HepG2 (cell line): ENCODE results near the gene ICAM3. TPM values are rescaled to one million over a fixed set of nuclear protein-coding genes. Genes with fewer than 3 reads are reported as not detected.
A peak's percentile ranks its signal among the peaks of the same experiment; 100 is the strongest.

Experiments used
- ATAC-seq: fragments of 200-7000 bp; cut with Tn5 transposase; 3 replicates; pipeline ENCODE4 v1.9.1; 2020; ENCODE audit warnings: mild to moderate bottlenecking, moderate library complexity
- BruUV-seq: library from RNA; stranded (reverse); fragments of 400-500 nt; replicated peaks from 2 replicates; lab custom pipeline; 2021; lab: Mats Ljungman, UMichigan
- CTCF ChIA-PET: fragments of 300-600 bp; formaldehyde crosslinking; extraction: SDS; loops from one replicate; lab custom pipeline; 2021; ENCODE audit warnings: low total read pairs, inconsistent platforms, low intra/inter-chr PET ratio; lab: Yijun Ruan, JAX
- POLR2A ChIA-PET: fragments of 350-600 bp; sonication (Branson Sonifier 250); formaldehyde crosslinking; loops from one replicate; lab custom pipeline; 2020; ENCODE audit warnings: antibody characterized with exemption, inconsistent platforms; lab: Yijun Ruan, JAX
- DNase-seq: peaks from one replicate; pipeline ENCODE4 v3.0.0-alpha.2; 2015; ENCODE audit warnings: low spot score
- FAIRE-seq: peaks from 3 replicates; lab custom pipeline; 2011; peaks lifted over from hg19 to GRCh38; lab: Jason Lieb, UNC
- H2AFZ ChIP-seq: one replicate; pipeline ENCODE4 v1.6.1; 2011; ENCODE audit warnings: low read length, inconsistent platforms
- H3K27ac ChIP-seq: fragments of 300-600 bp; 3 replicates; pipeline ENCODE4 v1.8.0; 2011; ENCODE audit warnings: mixed run types, mild to moderate bottlenecking, mixed read lengths, low read length, inconsistent platforms; ENCODE audit not compliant: insufficient read depth; ENCODE audit errors: extremely low read length
- H3K27me3 ChIP-seq, 2 experiments: fragments of 200-600 bp in 1 of 2; 2 replicates in 1 of 2; 3 replicates in 1 of 2; pipeline versions ENCODE4 v1.6.0 to v1.8.0; 2011; ENCODE audit warnings: low read length in 2 of 2, mild to moderate bottlenecking in 2 of 2, moderate library complexity in 2 of 2, inconsistent platforms in 1 of 2; ENCODE audit not compliant: insufficient read depth in 2 of 2, control insufficient read depth in 1 of 2
- H3K36me3 ChIP-seq, 2 experiments: fragments of 200-600 bp in 1 of 2; replicated peaks in 1 of 2; 2 replicates in 1 of 2; 3 replicates in 1 of 2; pipeline versions ENCODE4 v1.5.1 to v1.8.0; 2011; ENCODE audit warnings: low read length in 2 of 2, inconsistent platforms in 1 of 2; ENCODE audit not compliant: insufficient read depth in 2 of 2, control insufficient read depth in 1 of 2
- H3K4me1 ChIP-seq: 2 replicates; pipeline ENCODE4 v1.5.1; 2012; ENCODE audit warnings: low read length, inconsistent platforms; ENCODE audit not compliant: insufficient read depth
- H3K4me2 ChIP-seq: 2 replicates; pipeline ENCODE4 v1.6.0; 2011; ENCODE audit warnings: low read depth, low read length, inconsistent platforms
- H3K4me3 ChIP-seq, 3 experiments: fragments of 200-600 bp in 1 of 3; sonication (generic), shearing (Covaris generic) in 1 of 3; replicated peaks in 1 of 3; 2 replicates each; pipeline ENCODE4 v1.5.1; 2011 to 2016; ENCODE audit warnings: low read length in 3 of 3, inconsistent platforms in 2 of 3, low read depth in 2 of 3, mild to moderate bottlenecking in 2 of 3, control low read depth in 1 of 3, mixed read lengths in 1 of 3; ENCODE audit not compliant: insufficient read depth in 1 of 3
- H3K79me2 ChIP-seq: one replicate; pipeline ENCODE4 v1.6.1; 2011; ENCODE audit warnings: low read length, inconsistent platforms; ENCODE audit not compliant: insufficient read depth
- H3K9ac ChIP-seq: 2 replicates; pipeline ENCODE4 v1.6.0; 2011; ENCODE audit warnings: mild to moderate bottlenecking, low read depth, low read length, inconsistent platforms; ENCODE audit not compliant: insufficient read depth
- H3K9me3 ChIP-seq: 2 replicates; pipeline ENCODE4 v1.5.1; 2012; ENCODE audit warnings: mild to moderate bottlenecking, low read length
- H4K20me1 ChIP-seq: 2 replicates; pipeline ENCODE4 v1.6.0; 2011; ENCODE audit warnings: inconsistent platforms, mild to moderate bottlenecking, low read length, moderate library complexity; ENCODE audit not compliant: insufficient read depth
- AGO2 ChIP-seq: fragments of 200-400 bp; formaldehyde crosslinking; optimal IDR thresholded peaks from 2 replicates; pipeline ENCODE3; 2017; ENCODE audit warnings: mild to moderate bottlenecking, low read depth, low read length, moderate library complexity
- EED ChIP-seq: sonication (generic); formaldehyde crosslinking; IDR thresholded peaks from 2 replicates; pipeline ENCODE4 v1.5.0; 2020; ENCODE audit warnings: mild to moderate bottlenecking, missing genetic modification reagents
- HES4 ChIP-seq: sonication (generic); formaldehyde crosslinking; IDR thresholded peaks from 2 replicates; pipeline ENCODE4 v1.9.0; 2021; ENCODE audit warnings: mild to moderate bottlenecking, missing genetic modification reagents, borderline replicate concordance
- JUNB ChIP-seq: sonication (generic); formaldehyde crosslinking; IDR thresholded peaks from 2 replicates; pipeline ENCODE4 v1.8.0; 2022; ENCODE audit warnings: missing genetic modification reagents, mild to moderate bottlenecking, borderline replicate concordance
- NBN ChIP-seq: fragments of 450-650 bp; conservative IDR thresholded peaks from 2 replicates; pipeline ENCODE4 v1.6.1; 2017
- POGZ ChIP-seq: sonication (generic); formaldehyde crosslinking; IDR thresholded peaks from 2 replicates; pipeline ENCODE4 v1.4.0; 2020; ENCODE audit warnings: mild to moderate bottlenecking, missing genetic modification reagents
- RBFOX2 ChIP-seq: fragments of 200-400 bp; formaldehyde crosslinking; IDR thresholded peaks from 2 replicates; pipeline ENCODE4 v1.6.1; 2017; ENCODE audit warnings: low read depth, mild to moderate bottlenecking, low read length
- WGBS: methylation state at CpG from one replicate; pipeline ENCODE4 v1.1.6; 2017; ENCODE audit warnings: low lambda C conversion rate; 5-methylcytosine and 5-hydroxymethylcytosine counted together
- in situ Hi-C: cut with HindIII; loops from 2 replicates; pipeline ENCODE4 v1.10.0; 2017; ENCODE audit warnings: low pct_unique_long_range_greater_than_20kb; ENCODE audit not compliant: extremely low pct_ligation_motif_present
- intact Hi-C: fragments of 100-400 bp; cut with micrococcal nuclease; formaldehyde crosslinking; loops from one replicate; pipeline ENCODE4 v1.10.0; 2022; ENCODE audit not compliant: unreplicated experiment
- polyA plus RNA-seq, 8 experiments: library from polyadenylated mRNA; depleted of rRNA in 3 of 8; stranded (reverse) in 7 of 8; unstranded in 1 of 8; fragments of >200 nt; fragmentation: Illumina TruSeq in 4 of 8; extraction: Trizol in 4 of 8; gene quantifications; 2 replicates each; pipeline versions ENCODE4 v1.2.1 to v1.2.3, GENCODE V29; 2011 to 2016; ENCODE audit warnings: low read depth in 4 of 8, missing spikeins in 1 of 8, mixed read lengths in 1 of 8; ENCODE audit not compliant: insufficient read depth in 1 of 8
- total RNA-seq, 5 experiments: library from RNA; depleted of rRNA; stranded (reverse); fragments of >200 nt; fragmentation: Illumina TruSeq; extraction: Trizol; gene quantifications; 2 replicates each; pipeline ENCODE4 v1.2.3, GENCODE V29; 2016; ENCODE audit warnings: low read depth in 1 of 5

The ICAM3 gene
- total and polyA plus RNA-seq, 2 of the 13 experiments (the other 11 are each of a cell fraction or from before 2014, with no cell fraction given) = 14.1 to 21.0 TPM

DNA sequence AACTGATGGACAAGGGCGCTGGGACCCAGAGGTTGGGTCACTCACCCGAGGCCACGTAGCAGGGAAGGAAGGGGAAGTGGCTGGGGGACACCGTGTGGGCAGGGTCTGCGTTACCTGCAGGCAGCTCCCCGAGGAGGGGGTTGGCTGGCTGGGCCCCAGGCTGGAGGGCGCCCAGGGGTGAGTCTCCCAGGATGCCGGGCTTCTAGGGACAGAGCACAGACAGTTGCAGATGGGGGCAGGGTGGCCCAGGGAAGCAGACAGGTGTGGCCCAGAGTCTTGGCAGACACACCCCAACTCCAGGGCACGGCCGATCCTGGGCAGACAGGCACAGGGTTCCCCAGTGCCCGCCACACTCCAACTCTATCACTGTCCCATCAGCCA is 18.0 kb downstream of the ICAM3 start:
- Histone ChIP-seq H3K4me2 (no peak overlapping the region), H3K9ac (no peak overlapping the region), H3K9me3 (no peaks in the 10 kb centered on the region), H2AFZ (no peak overlapping the region), H3K27me3 (no peaks in the 10 kb centered on the region), H3K79me2 (no peaks in the 10 kb centered on the region), H3K4me3 (no peak overlapping the region), H3K27ac (no peak overlapping the region), H3K4me1 (no peaks in the 10 kb centered on the region), H3K36me3 (peaks cover 33 to 78% of the 10 kb centered on the region in 2 experiments), H4K20me1 (no peaks in the 10 kb centered on the region)
- ChIA-PET CTCF (no interaction called here), POLR2A (interaction anchor here (2.4 kb wide), 1 partner anchor 11 kb away, joined by 10 read pairs; no protein-coding TSS in a partner anchor)
- 96% methylated on average over 6 of the region's 11 CpGs for WGBS
- intact Hi-C loops (no loop called here), in situ Hi-C loops (no loop called here)
- ATAC-seq (no peak; the same call in 2 of the 3 replicates), FAIRE-seq (no peak), DNase-seq (no peak)
- TF ChIP-seq EED (CRISPR knock-in tag) = no peak
- peak; percentile 81 for TF ChIP-seq AGO2
- TF ChIP-seq HES4 (CRISPR knock-in tag) = no peak
- TF ChIP-seq NBN = no peak
- no TSS peak for BruUV-seq

DNA sequence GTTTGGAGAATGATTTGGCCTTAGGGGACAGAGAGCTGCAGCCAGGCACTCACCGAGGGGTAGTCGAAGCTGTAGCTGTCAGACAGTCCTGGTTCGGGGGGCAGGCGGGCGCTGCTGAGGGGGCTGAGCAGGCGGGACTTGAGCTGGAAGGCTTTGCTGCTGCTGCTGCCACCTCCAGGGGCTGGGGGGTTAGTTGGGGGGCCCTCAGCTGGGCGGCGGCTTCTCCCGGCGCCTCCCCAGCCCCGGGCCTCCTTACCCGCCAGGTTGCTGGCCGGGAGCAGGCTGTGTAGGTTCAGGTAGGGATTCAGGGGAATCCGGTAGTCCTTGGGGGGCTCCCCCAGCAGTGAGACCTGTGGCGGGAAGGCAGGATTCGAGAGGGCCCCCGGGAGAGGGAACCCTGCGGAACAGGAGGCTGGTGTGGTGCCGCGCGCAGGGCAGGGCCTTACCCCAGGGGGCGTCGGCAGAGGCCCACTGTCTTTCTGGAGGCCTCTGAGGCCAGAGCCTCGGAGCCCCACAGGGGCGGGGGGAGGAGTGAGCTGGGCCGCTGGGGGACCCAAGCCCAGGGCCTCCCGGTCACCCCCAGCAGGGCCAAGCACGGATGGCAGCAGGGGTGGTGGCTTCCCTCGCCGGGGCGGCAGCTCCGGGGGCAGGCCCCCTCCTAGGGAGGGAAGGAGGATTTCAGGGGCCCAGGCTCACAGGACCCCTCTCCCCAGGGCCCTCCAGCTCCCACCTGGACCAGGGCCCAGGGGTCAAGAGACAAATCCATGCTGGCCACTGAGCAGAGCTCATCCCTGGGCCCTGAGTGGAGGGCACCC is 18.6 kb downstream of the ICAM3 start:
- BruUV-seq = no TSS peak
- FAIRE-seq = no peak
- peak; percentile 4; the same call in 2 of the 3 replicates for ATAC-seq
- Histone ChIP-seq H2AFZ (no peak overlapping the region), H3K27me3 (no peaks in the 10 kb centered on the region), H3K79me2 (no peaks in the 10 kb centered on the region), H3K27ac (no peak overlapping the region), H4K20me1 (no peaks in the 10 kb centered on the region; the same call in 1 of the 2 replicates), H3K9ac (no peak overlapping the region), H3K36me3 (peaks cover 32 to 75% of the 10 kb centered on the region in 2 experiments), H3K9me3 (no peaks in the 10 kb centered on the region), H3K4me3 (no peak overlapping the region), H3K4me2 (no peak overlapping the region), H3K4me1 (peaks cover 6% of the 10 kb centered on the region)
- no peak for DNase-seq
- intact Hi-C loops (no loop called here), in situ Hi-C loops (no loop called here)
- WGBS = 97% methylated on average over 11 of the region's 32 CpGs
- POLR2A ChIA-PET = interaction anchor here (0.6 to 2.4 kb wide), 2 partner anchors 11 to 15 kb away, joined by 3 to 10 read pairs; no protein-coding TSS in a partner anchor
- no peak for TF ChIP-seq JUNB (CRISPR knock-in tag)
- TF ChIP-seq RBFOX2 = peak; percentile 62
- no peak for TF ChIP-seq POGZ
- TF ChIP-seq, all 625 proteins: peak for 1
- CTCF ChIA-PET = no interaction called here
